OCI-LY1 (cell line): ENCODE measurements around the gene JAKMIP1.

Source experiments
- H2AFZ ChIP-seq: fragments of 200-600 bp; sonication (generic), shearing (Covaris generic); 2 replicates; pipeline ENCODE4 v1.6.0; 2014; ENCODE audit warnings: antibody characterized with exemption, mild to moderate bottlenecking, low read length
- H3F3A ChIP-seq: fragments of 200-600 bp; sonication (generic), shearing (Covaris generic); 2 replicates; pipeline ENCODE4 v1.6.0; 2014; ENCODE audit warnings: mild to moderate bottlenecking, antibody characterized with exemption, low read length, moderate library complexity; ENCODE audit not compliant: insufficient read depth
- H3K27ac ChIP-seq: fragments of 200-600 bp; sonication (generic); 2 replicates; pipeline ENCODE4 v1.5.1; 2014; ENCODE audit warnings: low read length, mixed run types, mild to moderate bottlenecking, low read depth; ENCODE audit not compliant: poor library complexity, severe bottlenecking
- H3K27me3 ChIP-seq: fragments of 200-600 bp; sonication (generic); 2 replicates; pipeline ENCODE4 v1.6.0; 2014; ENCODE audit warnings: antibody characterized with exemption, mild to moderate bottlenecking, low read length, moderate library complexity; ENCODE audit not compliant: insufficient read depth
- H3K36me3 ChIP-seq: fragments of 200-600 bp; sonication (generic); 2 replicates; pipeline ENCODE4 v1.6.1; 2014; ENCODE audit warnings: mild to moderate bottlenecking, antibody characterized with exemption, low read length, moderate library complexity, mixed read lengths; ENCODE audit not compliant: insufficient read depth
- H3K4me1 ChIP-seq: fragments of 200-600 bp; sonication (generic); 2 replicates; pipeline ENCODE4 v1.5.1; 2014; ENCODE audit warnings: mild to moderate bottlenecking, low read length, moderate library complexity; ENCODE audit not compliant: insufficient read depth, severe bottlenecking
- H3K4me2 ChIP-seq: fragments of 200-600 bp; sonication (generic), shearing (Covaris generic); 2 replicates; pipeline ENCODE4 v1.6.1; 2014; ENCODE audit warnings: low read length
- H3K4me3 ChIP-seq: fragments of 200-600 bp; sonication (generic); 2 replicates; pipeline ENCODE4 v1.5.1; 2014; ENCODE audit warnings: low read length, low read depth, mild to moderate bottlenecking, mixed read lengths; ENCODE audit not compliant: poor library complexity, severe bottlenecking
- H3K79me2 ChIP-seq: fragments of 200-600 bp; shearing (Covaris generic); 2 replicates; pipeline ENCODE4 v1.6.1; 2016; ENCODE audit warnings: mixed run types, low read length, mixed read lengths; ENCODE audit not compliant: insufficient read depth
- H3K9ac ChIP-seq: fragments of 200-600 bp; sonication (generic), shearing (Covaris generic); 2 replicates; pipeline ENCODE4 v1.6.1; 2014; ENCODE audit warnings: mild to moderate bottlenecking, low read length, mixed read lengths
- H3K9me2 ChIP-seq: fragments of 200-600 bp; sonication (generic), shearing (Covaris generic); 2 replicates; pipeline ENCODE4 v1.6.1; 2014; ENCODE audit warnings: low read depth, mild to moderate bottlenecking, low read length, mixed read lengths
- H3K9me3 ChIP-seq: fragments of 200-600 bp; shearing (Covaris generic); 2 replicates; pipeline ENCODE4 v1.6.1; 2014; ENCODE audit warnings: low read length, mixed read lengths
- H4K20me1 ChIP-seq: fragments of 200-600 bp; sonication (generic), shearing (Covaris generic); 2 replicates; pipeline ENCODE4 v1.6.0; 2016; ENCODE audit warnings: mild to moderate bottlenecking, low read length; ENCODE audit not compliant: insufficient read depth
- EZH2 ChIP-seq: fragments of 200-600 bp; sonication (generic), shearing (Covaris generic); IDR thresholded peaks from 2 replicates; pipeline ENCODE4 v1.8.0; 2017; ENCODE audit warnings: borderline replicate concordance, mixed run types, mild to moderate bottlenecking, antibody characterized with exemption, low read length, moderate library complexity, mixed read lengths
- TF ChIP-seq, protein P1 (sequence below): fragments of 200-600 bp; sonication (generic), shearing (Covaris generic); IDR thresholded peaks from 2 replicates; pipeline ENCODE4 v1.5.1; 2017; ENCODE audit warnings: mild to moderate bottlenecking, antibody characterized with exemption, low read length, moderate library complexity, mixed read lengths

The JAKMIP1 gene

DNA sequence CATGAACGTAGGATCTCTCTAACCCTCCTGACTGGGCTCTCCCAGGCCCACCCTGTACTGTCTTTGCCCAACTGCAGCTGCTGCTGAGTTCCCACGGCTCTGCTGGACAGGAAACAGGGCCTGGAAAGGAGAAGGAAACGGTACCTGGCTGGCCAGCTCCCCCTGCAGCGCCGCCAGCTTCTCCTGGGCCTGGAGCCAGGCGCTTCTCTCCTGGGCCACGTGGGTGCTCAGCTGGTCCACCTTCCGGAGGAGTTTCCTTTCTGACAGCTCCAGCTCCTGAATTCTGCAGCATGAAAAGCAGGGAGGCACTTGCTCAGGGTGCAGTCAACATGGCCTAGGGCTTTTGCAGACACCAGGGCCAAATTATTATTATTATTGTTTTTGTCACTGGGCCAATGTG, 188.7 kb downstream of the JAKMIP1 start:
- no peak overlapping the region for H3K4me3 ChIP-seq
- H3K27me3 ChIP-seq, result no peaks in the 10 kb centered on the region
- H3K9me2 ChIP-seq, result no peaks in the 10 kb centered on the region
- TF ChIP-seq EZH2, result no peak
- TF ChIP-seq, protein P1, sequence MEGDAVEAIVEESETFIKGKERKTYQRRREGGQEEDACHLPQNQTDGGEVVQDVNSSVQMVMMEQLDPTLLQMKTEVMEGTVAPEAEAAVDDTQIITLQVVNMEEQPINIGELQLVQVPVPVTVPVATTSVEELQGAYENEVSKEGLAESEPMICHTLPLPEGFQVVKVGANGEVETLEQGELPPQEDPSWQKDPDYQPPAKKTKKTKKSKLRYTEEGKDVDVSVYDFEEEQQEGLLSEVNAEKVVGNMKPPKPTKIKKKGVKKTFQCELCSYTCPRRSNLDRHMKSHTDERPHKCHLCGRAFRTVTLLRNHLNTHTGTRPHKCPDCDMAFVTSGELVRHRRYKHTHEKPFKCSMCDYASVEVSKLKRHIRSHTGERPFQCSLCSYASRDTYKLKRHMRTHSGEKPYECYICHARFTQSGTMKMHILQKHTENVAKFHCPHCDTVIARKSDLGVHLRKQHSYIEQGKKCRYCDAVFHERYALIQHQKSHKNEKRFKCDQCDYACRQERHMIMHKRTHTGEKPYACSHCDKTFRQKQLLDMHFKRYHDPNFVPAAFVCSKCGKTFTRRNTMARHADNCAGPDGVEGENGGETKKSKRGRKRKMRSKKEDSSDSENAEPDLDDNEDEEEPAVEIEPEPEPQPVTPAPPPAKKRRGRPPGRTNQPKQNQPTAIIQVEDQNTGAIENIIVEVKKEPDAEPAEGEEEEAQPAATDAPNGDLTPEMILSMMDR, result no peak
- no peaks in the 10 kb centered on the region for H3K9me3 ChIP-seq
- no peaks in the 10 kb centered on the region for H4K20me1 ChIP-seq
- H3K4me1 ChIP-seq, result no peaks in the 10 kb centered on the region
- H2AFZ ChIP-seq, result no peak overlapping the region
- no peaks in the 10 kb centered on the region for H3F3A ChIP-seq
- no peaks in the 10 kb centered on the region for H3K36me3 ChIP-seq
- no peak overlapping the region for H3K27ac ChIP-seq
- no peak overlapping the region for H3K9ac ChIP-seq
- H3K79me2 ChIP-seq, result no peaks in the 10 kb centered on the region
- H3K4me2 ChIP-seq, result no peak overlapping the region

DNA sequence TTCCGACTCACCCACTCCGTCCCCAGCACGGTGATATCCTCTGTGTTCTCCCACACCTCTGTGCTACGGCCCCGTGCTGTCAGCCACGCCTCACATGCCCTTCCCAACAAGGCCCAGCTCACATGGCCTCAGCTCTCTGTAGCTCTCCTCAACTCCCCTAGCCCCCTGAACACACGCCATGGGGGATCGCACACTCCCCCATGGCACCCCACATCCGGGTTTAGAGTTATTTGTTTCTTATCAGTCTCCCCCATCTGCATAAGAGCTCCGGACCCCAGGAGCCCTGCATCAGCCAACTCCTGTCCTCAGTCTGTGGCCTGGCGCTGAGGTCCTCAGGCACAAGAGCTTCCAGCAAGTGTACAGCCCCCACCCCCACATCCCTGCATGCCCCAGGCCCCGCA, 189.1 kb downstream of the JAKMIP1 start:
- no peaks in the 10 kb centered on the region for H3F3A ChIP-seq
- H2AFZ ChIP-seq, result no peak overlapping the region

DNA sequence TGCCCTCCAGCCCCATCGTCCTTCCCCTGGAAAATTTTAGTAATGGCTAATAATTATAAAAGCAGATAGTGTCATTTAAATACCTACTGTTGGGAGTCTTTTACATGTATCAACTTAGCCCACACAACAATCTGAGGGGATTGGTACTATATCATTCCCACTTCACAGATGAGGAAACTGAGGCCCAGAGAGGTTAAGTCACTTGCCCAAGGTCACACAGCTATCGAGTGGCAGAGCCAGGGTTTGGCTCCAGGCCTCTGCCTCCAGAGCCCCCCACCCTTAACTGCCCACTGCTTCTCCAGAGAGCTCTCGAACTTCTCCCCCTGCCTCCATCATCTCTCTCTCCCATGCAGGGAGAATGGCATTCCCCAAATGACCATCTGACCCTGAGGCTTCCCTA, 189.6 kb downstream of the JAKMIP1 start:
- no peaks in the 10 kb centered on the region for H3K9me3 ChIP-seq

More for the DNA sequence above, 189.1 kb downstream of the JAKMIP1 start:
- H3K9me3 ChIP-seq, result no peaks in the 10 kb centered on the region
- H3K27me3 ChIP-seq, result no peaks in the 10 kb centered on the region
- no peaks in the 10 kb centered on the region for H3K79me2 ChIP-seq
- H4K20me1 ChIP-seq, result no peaks in the 10 kb centered on the region
- H3K4me2 ChIP-seq, result no peak overlapping the region
- TF ChIP-seq, protein P1, result no peak
- no peak for TF ChIP-seq EZH2
- no peak overlapping the region for H3K27ac ChIP-seq
- H3K9ac ChIP-seq, result no peak overlapping the region
- H3K4me3 ChIP-seq, result no peak overlapping the region
- no peaks in the 10 kb centered on the region for H3K4me1 ChIP-seq
- H3K9me2 ChIP-seq, result no peaks in the 10 kb centered on the region
- no peaks in the 10 kb centered on the region for H3K36me3 ChIP-seq

More for the DNA sequence above, 189.6 kb downstream of the JAKMIP1 start:
- TF ChIP-seq, protein P1, result no peak
- no peak for TF ChIP-seq EZH2
- no peaks in the 10 kb centered on the region for H3K79me2 ChIP-seq
- no peaks in the 10 kb centered on the region for H3K27me3 ChIP-seq
- no peak overlapping the region for H3K4me3 ChIP-seq
- no peak overlapping the region for H2AFZ ChIP-seq
- no peak overlapping the region for H3K9ac ChIP-seq
- no peak overlapping the region for H3K4me2 ChIP-seq
- no peaks in the 10 kb centered on the region for H3K36me3 ChIP-seq
- no peaks in the 10 kb centered on the region for H3K4me1 ChIP-seq
- no peak overlapping the region for H3K27ac ChIP-seq
- H3K9me2 ChIP-seq, result no peaks in the 10 kb centered on the region
- no peaks in the 10 kb centered on the region for H3F3A ChIP-seq
- H4K20me1 ChIP-seq, result no peaks in the 10 kb centered on the region
